Limb (tissue), 2 donors: ENCODE results near the gene JMJD8.
A peak's percentile ranks its signal among the peaks of the same experiment; 100 is the strongest.

Experiments
- DNase-seq, 2 donors: peaks; one replicate each; pipeline ENCODE4 v3.0.0-alpha.2; 2016; ENCODE audit errors: extremely low spot score in 2 of 2

Gene JMJD8

GRCh38 chr16:709566-710499 is 25.7 kb upstream of the JMJD8 start:
- DNase-seq = peak; percentile 65 to 89

GRCh38 chr16:708959-709358 is 24.8 kb upstream of the JMJD8 start:
- DNase-seq = no peak

GRCh38 chr16:708019-708418 is 23.9 kb upstream of the JMJD8 start:
- DNase-seq = no peak

- no peak for DNase-seq
Observed at GRCh38 chr16:707062-707538, 23.0 kb upstream of the JMJD8 start.

GRCh38 chr16:706189-707061 is 22.3 kb upstream of the JMJD8 start:
- DNase-seq = no peak

GRCh38 chr16:705431-706188 is 21.5 kb upstream of the JMJD8 start, which contains the start of gene FBXL16:
Gene FBXL16, minus strand, starts transcription at chr16:705801. Its CDS starts 8,396 bp downstream, at chr16:697405.
- peak in 1 of 2 donors; percentile 81 for DNase-seq

GRCh38 chr16:704552-705380 is 20.6 kb upstream of the JMJD8 start:
- DNase-seq = no peak

- no peak for DNase-seq
Observed at GRCh38 chr16:704047-704446, 19.9 kb upstream of the JMJD8 start.

- no peak for DNase-seq
Observed at GRCh38 chr16:703406-703805, 19.3 kb upstream of the JMJD8 start.

GRCh38 chr16:702341-702740 is 18.2 kb upstream of the JMJD8 start:
- DNase-seq = no peak

GRCh38 chr16:700684-701584 is 16.8 kb upstream of the JMJD8 start:
- DNase-seq = peak in 1 of 2 donors; percentile 78

- DNase-seq = no peak
Observed at GRCh38 chr16:698911-699671, 15.0 kb upstream of the JMJD8 start.

- no peak for DNase-seq
Observed at GRCh38 chr16:695355-696089, 11.4 kb upstream of the JMJD8 start.

- DNase-seq = no peak
Observed at GRCh38 chr16:694863-695354, 10.8 kb upstream of the JMJD8 start.

GRCh38 chr16:694187-694862 is 10.2 kb upstream of the JMJD8 start:
- no peak for DNase-seq

GRCh38 chr16:693766-694165 is 9.6 kb upstream of the JMJD8 start:
- DNase-seq = no peak

- no peak for DNase-seq
Observed at GRCh38 chr16:693364-693763, 9.2 kb upstream of the JMJD8 start.
